ENCODE measurements around the gene PTPRU. TPM values are rescaled to one million over a fixed set of nuclear protein-coding genes. Genes with fewer than 3 reads are reported as not detected.
A peak's percentile ranks its signal among the peaks of the same experiment; 100 is the strongest.

PTPRU gene
- 10 to 100 TPM; 11.4 to 59.4 (median 35.3) TPM for total RNA-seq

DNA sequence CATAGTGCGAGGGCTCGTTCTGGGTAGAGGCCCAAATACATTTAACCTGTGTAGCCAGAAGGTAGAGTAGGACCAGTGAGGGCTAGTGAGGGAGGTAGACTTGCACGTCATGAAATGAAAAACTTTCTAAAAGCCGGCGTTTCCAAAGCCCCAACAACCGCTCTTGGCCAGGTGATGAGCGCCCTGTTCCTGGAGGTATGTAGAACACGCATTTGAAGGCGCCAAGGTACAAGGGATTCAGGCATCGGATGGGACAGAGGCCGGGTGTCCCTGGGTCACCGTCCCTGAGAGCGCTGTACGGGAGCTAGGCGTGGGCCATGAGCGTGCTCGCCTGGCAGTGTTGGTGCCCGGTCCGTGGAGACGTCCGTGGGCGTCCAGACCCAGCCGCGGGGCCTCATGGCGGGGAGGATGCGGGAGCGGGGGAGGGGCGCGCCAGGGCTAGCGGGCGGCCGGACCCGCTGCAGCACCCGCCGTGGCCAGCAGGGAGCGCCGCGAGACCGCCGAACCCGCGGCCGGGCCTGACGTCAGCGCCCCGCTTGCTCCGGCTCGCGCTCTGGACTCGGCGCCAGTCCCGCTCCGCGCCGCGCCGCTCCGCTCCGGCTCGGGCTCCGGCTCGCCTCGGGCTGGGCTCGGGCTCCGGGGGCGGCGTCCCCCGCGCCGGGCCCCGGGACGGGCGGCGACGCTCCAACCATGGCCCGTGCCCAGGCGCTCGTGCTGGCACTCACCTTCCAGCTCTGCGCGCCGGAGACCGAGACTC lies at the start of gene PTPRU:
TSS of gene PTPRU (plus strand) at position 568 of the 757 bp plus-strand sequence. CDS start at position 691, 123 bp downstream.
- Histone ChIP-seq H3K4me3 (peak within 1 kb of the TSS; percentile 59 to 77 (median 72)), H3K36me3 (no peaks in the 10 kb centered on the region), H3K27ac (peak within 1 kb of the TSS; percentile 73 to 86 (median 80)), H3K4me1 (peaks cover 8 to 10% of the 10 kb centered on the region in 2 donors), H3K27me3 (no peaks in the 10 kb centered on the region), H3K9me3 (no peaks in the 10 kb centered on the region)
- TF ChIP-seq POLR2A (IDR thresholded peaks at IDR 0.05): peak; percentile 56 to 58
- TF ChIP-seq, protein P1, sequence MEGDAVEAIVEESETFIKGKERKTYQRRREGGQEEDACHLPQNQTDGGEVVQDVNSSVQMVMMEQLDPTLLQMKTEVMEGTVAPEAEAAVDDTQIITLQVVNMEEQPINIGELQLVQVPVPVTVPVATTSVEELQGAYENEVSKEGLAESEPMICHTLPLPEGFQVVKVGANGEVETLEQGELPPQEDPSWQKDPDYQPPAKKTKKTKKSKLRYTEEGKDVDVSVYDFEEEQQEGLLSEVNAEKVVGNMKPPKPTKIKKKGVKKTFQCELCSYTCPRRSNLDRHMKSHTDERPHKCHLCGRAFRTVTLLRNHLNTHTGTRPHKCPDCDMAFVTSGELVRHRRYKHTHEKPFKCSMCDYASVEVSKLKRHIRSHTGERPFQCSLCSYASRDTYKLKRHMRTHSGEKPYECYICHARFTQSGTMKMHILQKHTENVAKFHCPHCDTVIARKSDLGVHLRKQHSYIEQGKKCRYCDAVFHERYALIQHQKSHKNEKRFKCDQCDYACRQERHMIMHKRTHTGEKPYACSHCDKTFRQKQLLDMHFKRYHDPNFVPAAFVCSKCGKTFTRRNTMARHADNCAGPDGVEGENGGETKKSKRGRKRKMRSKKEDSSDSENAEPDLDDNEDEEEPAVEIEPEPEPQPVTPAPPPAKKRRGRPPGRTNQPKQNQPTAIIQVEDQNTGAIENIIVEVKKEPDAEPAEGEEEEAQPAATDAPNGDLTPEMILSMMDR (IDR thresholded peaks at IDR 0.05 in 4 of 5, conservative IDR thresholded peaks at IDR 0.05 in 1 of 5): peak; percentile 59 to 99 (median 98)
- in situ Hi-C loops (cut with MboI; ENCODE audit: low sequenced_read_pairs in 4 of 4): loop anchor here (10.0 to 25.0 kb wide), 6 partner anchors 851 to 1479 kb away; no protein-coding TSS in a partner anchor
- intact Hi-C loops (cut with DNase I; ENCODE audit: low total_unique reads): loop anchor here (1.0 to 10.0 kb wide), 5 partner anchors 216 to 1144 kb away; no protein-coding TSS in a partner anchor
- peak; percentile 50 to 60 for DNase-seq
- ATAC-seq: peak; percentile 58 to 62

DNA sequence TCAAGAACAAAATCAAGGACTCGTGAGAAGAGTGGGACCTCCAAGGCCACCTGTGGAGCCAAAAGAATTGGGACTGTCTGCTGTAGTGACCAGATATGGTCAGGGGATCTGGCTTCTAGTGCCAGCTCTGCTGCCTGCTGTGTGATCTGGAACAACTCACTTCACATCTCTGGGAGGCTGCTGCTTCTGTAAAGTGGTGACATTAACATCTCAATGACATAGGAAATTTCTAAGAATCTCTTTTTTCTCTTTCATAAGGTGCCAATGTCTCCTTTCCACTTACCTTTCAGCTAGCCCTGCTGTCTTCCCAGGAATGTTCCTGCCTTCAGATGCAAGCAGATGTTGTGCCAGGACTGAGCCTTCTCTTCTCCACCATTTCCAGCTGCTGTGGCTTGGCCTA lies 49.6 kb upstream of the PTPRU start:
- ATAC-seq (no peak), DNase-seq (no peak)
- in situ Hi-C loops (cut with MboI; ENCODE audit: low sequenced_read_pairs in 4 of 4) (no loop called here), intact Hi-C loops (cut with DNase I; ENCODE audit: low total_unique reads) (loop anchor here (10.0 kb wide), 1 partner anchor 672 kb away; no protein-coding TSS in a partner anchor)
- H3K27ac ChIP-seq: no peak overlapping the region
- TF ChIP-seq, protein P1 (IDR thresholded peaks at IDR 0.05 in 4 of 5, conservative IDR thresholded peaks at IDR 0.05 in 1 of 5): no peak
- no peak for TF ChIP-seq POLR2A (IDR thresholded peaks at IDR 0.05)
- no peaks in the 10 kb centered on the region for H3K27me3 ChIP-seq
- no peaks in the 10 kb centered on the region for H3K9me3 ChIP-seq
- H3K36me3 ChIP-seq: no peaks in the 10 kb centered on the region
- H3K4me1 ChIP-seq: peaks cover 5 to 6% of the 10 kb centered on the region in 2 donors
- no peak overlapping the region for H3K4me3 ChIP-seq

DNA sequence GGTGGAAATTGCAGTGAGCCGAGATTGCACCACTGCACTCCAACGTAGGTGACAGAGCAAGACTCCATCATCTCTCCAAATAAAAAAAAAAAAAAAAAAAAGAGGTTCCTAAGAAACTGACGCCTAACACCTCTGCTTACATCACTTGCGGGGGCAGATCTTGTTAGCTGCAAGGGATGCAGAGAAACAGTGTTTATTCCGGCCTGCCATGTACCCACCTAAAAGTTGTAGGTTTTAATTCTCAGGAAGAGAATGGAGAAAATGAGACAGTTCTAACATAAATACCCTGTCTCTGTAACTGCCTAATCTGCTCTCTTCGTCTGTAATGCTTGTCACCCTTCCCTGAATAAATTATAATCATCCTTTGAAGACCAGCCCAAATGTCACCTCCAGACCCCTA lies 45.6 kb upstream of the PTPRU start:
- H3K27me3 ChIP-seq: no peaks in the 10 kb centered on the region
- intact Hi-C loops (cut with DNase I; ENCODE audit: low total_unique reads) (no loop called here), in situ Hi-C loops (cut with MboI; ENCODE audit: low sequenced_read_pairs in 4 of 4) (no loop called here)
- H3K36me3 ChIP-seq: peaks cover 0 to 20% of the 10 kb centered on the region in 2 donors
- TF ChIP-seq, protein P1 (IDR thresholded peaks at IDR 0.05 in 4 of 5, conservative IDR thresholded peaks at IDR 0.05 in 1 of 5): no peak
- TF ChIP-seq POLR2A (IDR thresholded peaks at IDR 0.05): no peak
- H3K4me3 ChIP-seq: no peak overlapping the region
- ATAC-seq: no peak
- peaks cover 1 to 3% of the 10 kb centered on the region in 2 donors for H3K4me1 ChIP-seq
- H3K27ac ChIP-seq: no peak overlapping the region
- H3K9me3 ChIP-seq: no peaks in the 10 kb centered on the region
- no peak for DNase-seq

DNA sequence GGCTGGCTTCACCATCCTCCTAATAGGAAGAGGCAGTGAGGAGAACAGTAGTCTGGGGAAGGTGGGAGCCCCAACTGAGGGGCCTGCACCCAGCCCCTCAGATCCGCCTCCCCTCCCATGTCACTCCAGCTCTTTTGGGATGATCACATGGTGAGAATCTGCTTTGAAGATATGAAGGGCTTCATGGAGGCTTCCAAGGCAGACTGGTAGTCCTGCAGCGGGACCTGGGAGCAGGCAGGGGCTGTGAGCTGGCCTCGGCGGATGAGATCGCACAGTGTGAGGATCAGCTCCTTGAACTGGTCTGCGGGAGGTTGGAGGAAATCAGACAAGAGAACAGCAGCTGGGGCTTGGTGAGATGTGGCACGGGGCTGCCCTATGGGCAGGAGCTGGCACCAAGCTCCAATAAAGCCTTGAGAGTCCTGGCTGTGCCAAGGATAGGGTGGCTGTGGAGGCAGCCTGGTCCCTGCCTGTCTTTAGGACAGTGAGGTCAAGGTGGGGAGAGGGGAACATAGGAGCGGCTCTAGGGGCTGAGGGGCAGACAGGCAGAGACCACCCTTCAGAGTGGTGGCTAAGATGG lies 42.4 kb upstream of the PTPRU start:
- intact Hi-C loops (cut with DNase I; ENCODE audit: low total_unique reads) (no loop called here), in situ Hi-C loops (cut with MboI; ENCODE audit: low sequenced_read_pairs in 4 of 4) (no loop called here)
- DNase-seq: no peak
- H3K9me3 ChIP-seq: no peaks in the 10 kb centered on the region
- peaks cover 3 to 5% of the 10 kb centered on the region in 2 donors for H3K4me1 ChIP-seq
- TF ChIP-seq, protein P1 (IDR thresholded peaks at IDR 0.05 in 4 of 5, conservative IDR thresholded peaks at IDR 0.05 in 1 of 5): no peak
- TF ChIP-seq POLR2A (IDR thresholded peaks at IDR 0.05): no peak
- H3K4me3 ChIP-seq: no peak overlapping the region
- no peak overlapping the region for H3K27ac ChIP-seq
- ATAC-seq: no peak
- H3K36me3 ChIP-seq: peaks cover 0 to 29% of the 10 kb centered on the region in 2 donors
- no peaks in the 10 kb centered on the region for H3K27me3 ChIP-seq

All from gastrocnemius medialis (tissue), 4 donors.